HFFc6 (cell line): ENCODE results near the gene AGT. TPM values are rescaled to one million over a fixed set of nuclear protein-coding genes. Genes with fewer than 3 reads are reported as not detected.

Experiments used
- DNase-seq: peaks from one replicate; pipeline ENCODE4 v3.0.0-alpha.2; 2018
- H3K27ac Mint-ChIP-seq: 2 replicates; pipeline ENCODE4 v1.8.0; 2020; ENCODE audit warnings: mild to moderate bottlenecking, mixed read lengths
- H3K27me3 Mint-ChIP-seq: 2 replicates; pipeline ENCODE4 v1.8.0; 2021; ENCODE audit warnings: mild to moderate bottlenecking, moderate library complexity, mixed read lengths; ENCODE audit not compliant: insufficient read depth
- H3K36me3 Mint-ChIP-seq: 2 replicates; pipeline ENCODE4 v1.8.0; 2021; ENCODE audit warnings: low read depth, mixed read lengths
- H3K4me1 Mint-ChIP-seq: 2 replicates; pipeline ENCODE4 v1.8.0; 2020; ENCODE audit warnings: low read depth, mixed read lengths
- H3K4me3 Mint-ChIP-seq: 2 replicates; pipeline ENCODE4 v1.8.0; 2020; ENCODE audit warnings: mild to moderate bottlenecking, moderate library complexity, mixed read lengths
- H3K9me3 Mint-ChIP-seq: 2 replicates; pipeline ENCODE4 v1.8.0; 2020; ENCODE audit warnings: mild to moderate bottlenecking, mixed read lengths
- CTCF ChIP-seq: fragments of 200-600 bp; sonication (generic); IDR thresholded peaks from 2 replicates; pipeline ENCODE4 v1.5.0; 2021; ENCODE audit warnings: antibody characterized with exemption, mild to moderate bottlenecking
- total RNA-seq, 6 experiments: library from RNA; stranded (reverse); fragmentation: NEBNext Ultra II Directional; extraction: Animal tissue kit (Norgen Biotek cat#: 25700); gene quantifications; 2 replicates in 1 of 6; 3 replicates in 5 of 6; pipeline ENCODE4 v1.2.3, GENCODE V29; 2021

Gene AGT
- total RNA-seq, 6 experiments from 2014 or later, result 0.09 to 0.19 (median 0.13) TPM; not detected in 2

GRCh38 chr1:230708631-230709580, 5.0 kb downstream of the AGT start:
- Mint-ChIP-seq H3K27ac (no peak overlapping the region), H3K9me3 (no peaks in the 10 kb centered on the region), H3K27me3 (peaks cover 29% of the 10 kb centered on the region), H3K36me3 (no peaks in the 10 kb centered on the region), H3K4me1 (peaks cover 8% of the 10 kb centered on the region), H3K4me3 (no peak overlapping the region)
- DNase-seq, result no peak
- TF ChIP-seq CTCF, result no peak

GRCh38 chr1:230707732-230708630, 5.9 kb downstream of the AGT start:
- Mint-ChIP-seq H3K36me3 (no peaks in the 10 kb centered on the region), H3K4me3 (no peak overlapping the region), H3K4me1 (no peaks in the 10 kb centered on the region), H3K9me3 (no peaks in the 10 kb centered on the region), H3K27ac (no peak overlapping the region), H3K27me3 (peaks cover 28% of the 10 kb centered on the region)
- TF ChIP-seq CTCF, result no peak
- DNase-seq, result no peak

GRCh38 chr1:230706887-230707731, 6.8 kb downstream of the AGT start:
- DNase-seq, result no peak
- H3K4me1 Mint-ChIP-seq, result no peaks in the 10 kb centered on the region
- no peak for TF ChIP-seq CTCF
- no peaks in the 10 kb centered on the region for H3K9me3 Mint-ChIP-seq
- peaks cover 28% of the 10 kb centered on the region for H3K27me3 Mint-ChIP-seq
- H3K36me3 Mint-ChIP-seq, result no peaks in the 10 kb centered on the region
- H3K27ac Mint-ChIP-seq, result no peak overlapping the region
- no peak overlapping the region for H3K4me3 Mint-ChIP-seq

GRCh38 chr1:230706020-230706699, 7.8 kb downstream of the AGT start:
- TF ChIP-seq CTCF, result no peak
- no peaks in the 10 kb centered on the region for H3K4me1 Mint-ChIP-seq
- no peak for DNase-seq

More at GRCh38 chr1:230706020-230706699, 7.8 kb downstream of the AGT start:
- Mint-ChIP-seq H3K4me3 (no peak overlapping the region), H3K9me3 (no peaks in the 10 kb centered on the region), H3K27ac (no peak overlapping the region), H3K27me3 (peaks cover 28% of the 10 kb centered on the region), H3K36me3 (no peaks in the 10 kb centered on the region)
